MM.1S (cell line): ENCODE data around the gene LMBR1.

Experiments
- EZH2 ChIP-seq: fragments of 300-600 bp; sonication (generic); optimal IDR thresholded peaks from 2 replicates; pipeline ENCODE3; 2017; ENCODE audit warnings: low read depth, mild to moderate bottlenecking, antibody characterized with exemption, low read length, mixed read lengths
- EZH2phosphoT487 ChIP-seq: fragments of 300-600 bp; sonication (generic); IDR thresholded peaks from 2 replicates; pipeline ENCODE4 v1.6.1; 2018; ENCODE audit warnings: antibody characterized with exemption, low read length
- TF ChIP-seq, protein P1 (sequence below): fragments of 300-600 bp; sonication (generic); IDR thresholded peaks from 2 replicates; pipeline ENCODE4 v1.5.1; 2016; ENCODE audit warnings: antibody characterized with exemption, low read length, mixed read lengths

DNA sequence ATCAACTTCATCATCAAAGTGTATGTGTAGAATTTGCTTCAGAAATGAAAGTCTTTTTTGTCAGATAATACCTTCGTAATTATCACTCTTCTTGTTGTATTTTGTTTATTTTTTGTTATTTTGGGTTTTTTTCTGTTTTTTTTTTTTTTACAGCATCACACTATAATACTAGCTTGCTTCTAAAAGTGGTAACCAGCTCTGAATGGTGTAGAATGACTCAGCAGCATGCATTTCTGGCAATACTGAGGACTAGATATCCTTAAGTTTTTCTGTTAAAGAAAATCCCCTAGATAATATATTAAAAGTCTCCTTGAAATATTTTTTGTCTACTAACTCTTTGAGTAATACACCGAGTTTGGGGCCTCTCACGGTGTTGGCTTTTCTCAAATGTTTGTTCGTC, 109.1 kb downstream of the LMBR1 start:
- TF ChIP-seq, protein P1, sequence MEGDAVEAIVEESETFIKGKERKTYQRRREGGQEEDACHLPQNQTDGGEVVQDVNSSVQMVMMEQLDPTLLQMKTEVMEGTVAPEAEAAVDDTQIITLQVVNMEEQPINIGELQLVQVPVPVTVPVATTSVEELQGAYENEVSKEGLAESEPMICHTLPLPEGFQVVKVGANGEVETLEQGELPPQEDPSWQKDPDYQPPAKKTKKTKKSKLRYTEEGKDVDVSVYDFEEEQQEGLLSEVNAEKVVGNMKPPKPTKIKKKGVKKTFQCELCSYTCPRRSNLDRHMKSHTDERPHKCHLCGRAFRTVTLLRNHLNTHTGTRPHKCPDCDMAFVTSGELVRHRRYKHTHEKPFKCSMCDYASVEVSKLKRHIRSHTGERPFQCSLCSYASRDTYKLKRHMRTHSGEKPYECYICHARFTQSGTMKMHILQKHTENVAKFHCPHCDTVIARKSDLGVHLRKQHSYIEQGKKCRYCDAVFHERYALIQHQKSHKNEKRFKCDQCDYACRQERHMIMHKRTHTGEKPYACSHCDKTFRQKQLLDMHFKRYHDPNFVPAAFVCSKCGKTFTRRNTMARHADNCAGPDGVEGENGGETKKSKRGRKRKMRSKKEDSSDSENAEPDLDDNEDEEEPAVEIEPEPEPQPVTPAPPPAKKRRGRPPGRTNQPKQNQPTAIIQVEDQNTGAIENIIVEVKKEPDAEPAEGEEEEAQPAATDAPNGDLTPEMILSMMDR = no peak
- TF ChIP-seq EZH2phosphoT487 = no peak
- TF ChIP-seq EZH2 = no peak
